Lower leg skin (tissue), 3 donors: ENCODE data around the gene LMTK3.
"Not testable (repeated sequence)": the region's sequence is repeated elsewhere in the genome, so short reads cannot be mapped to it uniquely, and the experiment has no call there.

ENCODE experiments used
- POLR2A ChIP-seq, 2 donors: fragments of 450-650 bp; IDR thresholded peaks; one replicate each; pipeline ENCODE4 v1.6.1; 2016 to 2017; ENCODE audit warnings: antibody characterized with exemption in 2 of 2, mild to moderate bottlenecking in 1 of 2, moderate library complexity in 1 of 2
- TF ChIP-seq, protein P1 (sequence below), 3 donors: fragments of 450-650 bp; IDR thresholded peaks; one replicate each; pipeline ENCODE4 v1.5.1; 2016; ENCODE audit warnings: antibody characterized with exemption in 3 of 3, mild to moderate bottlenecking in 3 of 3, moderate library complexity in 2 of 3

DNA sequence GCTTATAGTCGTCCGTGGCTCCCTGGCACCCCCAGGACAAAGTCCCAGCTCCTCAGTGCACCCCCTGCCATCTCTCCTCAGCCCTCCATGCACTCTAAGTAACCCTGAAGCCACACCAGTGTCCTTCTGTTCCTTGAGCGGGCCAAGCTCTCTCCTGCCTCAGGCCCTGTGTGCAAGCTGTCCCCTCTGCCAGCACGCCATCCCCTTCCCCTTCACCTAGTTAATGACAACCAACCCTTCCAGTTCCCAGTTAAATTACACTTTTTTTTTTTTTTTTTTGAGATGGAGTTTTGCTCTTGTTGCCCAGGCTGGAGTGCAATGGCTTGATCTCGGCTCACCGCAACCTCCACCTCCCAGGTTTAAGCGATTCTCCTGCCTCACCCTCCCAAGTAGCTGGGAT, 23.2 kb downstream of the LMTK3 start:
- TF ChIP-seq POLR2A (IDR thresholded peaks at IDR 0.05) = not testable (repeated sequence)
- TF ChIP-seq, protein P1, sequence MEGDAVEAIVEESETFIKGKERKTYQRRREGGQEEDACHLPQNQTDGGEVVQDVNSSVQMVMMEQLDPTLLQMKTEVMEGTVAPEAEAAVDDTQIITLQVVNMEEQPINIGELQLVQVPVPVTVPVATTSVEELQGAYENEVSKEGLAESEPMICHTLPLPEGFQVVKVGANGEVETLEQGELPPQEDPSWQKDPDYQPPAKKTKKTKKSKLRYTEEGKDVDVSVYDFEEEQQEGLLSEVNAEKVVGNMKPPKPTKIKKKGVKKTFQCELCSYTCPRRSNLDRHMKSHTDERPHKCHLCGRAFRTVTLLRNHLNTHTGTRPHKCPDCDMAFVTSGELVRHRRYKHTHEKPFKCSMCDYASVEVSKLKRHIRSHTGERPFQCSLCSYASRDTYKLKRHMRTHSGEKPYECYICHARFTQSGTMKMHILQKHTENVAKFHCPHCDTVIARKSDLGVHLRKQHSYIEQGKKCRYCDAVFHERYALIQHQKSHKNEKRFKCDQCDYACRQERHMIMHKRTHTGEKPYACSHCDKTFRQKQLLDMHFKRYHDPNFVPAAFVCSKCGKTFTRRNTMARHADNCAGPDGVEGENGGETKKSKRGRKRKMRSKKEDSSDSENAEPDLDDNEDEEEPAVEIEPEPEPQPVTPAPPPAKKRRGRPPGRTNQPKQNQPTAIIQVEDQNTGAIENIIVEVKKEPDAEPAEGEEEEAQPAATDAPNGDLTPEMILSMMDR (IDR thresholded peaks at IDR 0.05) = not testable (repeated sequence)
